ENCODE results near the gene COL2A1.

- TF ChIP-seq POLR2A (IDR thresholded peaks at IDR 0.05) (no peak), CTCF (IDR thresholded peaks at IDR 0.05) (no peak)
These were observed 73.1 kb downstream of the COL2A1 start for GRCh38 chr12:47931187-47931586.
